Activated naive CD4-positive, alpha-beta T cell treated with anti-CD3 and anti-CD28 coated beads for 36 hours (primary cell): ENCODE results near the gene ZNF560. TPM values are rescaled to one million over a fixed set of nuclear protein-coding genes. Genes with fewer than 3 reads are reported as not detected.

Experiments
- CTCF ChIA-PET: fragments of 350-600 bp; sonication (Branson Sonifier 250); formaldehyde crosslinking; loops from one replicate; lab custom pipeline; 2021; ENCODE audit warnings: antibody characterized with exemption; lab: Charles Lee
- DNase-seq: peaks from one replicate; pipeline ENCODE4 v3.0.0-alpha.2; 2020
- H3K27ac Mint-ChIP-seq: one replicate; pipeline ENCODE4 v1.8.0; 2021; ENCODE audit warnings: mild to moderate bottlenecking, mixed read lengths
- H3K27me3 Mint-ChIP-seq: one replicate; pipeline ENCODE4 v1.8.0; 2021; ENCODE audit warnings: low read depth, mixed read lengths
- H3K36me3 Mint-ChIP-seq: one replicate; pipeline ENCODE4 v1.8.0; 2021; ENCODE audit warnings: low read depth, mixed read lengths
- H3K4me1 Mint-ChIP-seq: one replicate; pipeline ENCODE4 v1.8.0; 2021; ENCODE audit warnings: low read depth, mixed read lengths
- H3K4me3 Mint-ChIP-seq: one replicate; pipeline ENCODE4 v1.8.0; 2021; ENCODE audit warnings: mild to moderate bottlenecking, moderate library complexity, mixed read lengths
- H3K9me3 Mint-ChIP-seq: one replicate; pipeline ENCODE4 v1.8.0; 2021; ENCODE audit warnings: mixed read lengths
- intact Hi-C: fragments of 100-400 bp; cut with micrococcal nuclease; formaldehyde crosslinking; loops from one replicate; pipeline ENCODE4 v1.15.1; 2023
- total RNA-seq, 2 experiments: library from RNA; stranded (reverse); gene quantifications; one replicate each; pipeline ENCODE4 v1.2.3, GENCODE V29; 2021

The ZNF560 gene
- total RNA-seq, 2 experiments from 2014 or later: 0.12 TPM; not detected in 1

- no peaks in the 10 kb centered on the region for H3K27me3 Mint-ChIP-seq
- no peak overlapping the region for H3K27ac Mint-ChIP-seq
- intact Hi-C loops: loop anchor here (10.0 kb wide), 2 partner anchors 243 to 673 kb away; partner anchors contain the start of genes ANGPTL6, PPAN and ZNF562
- peaks cover 24% of the 10 kb centered on the region for H3K9me3 Mint-ChIP-seq
- H3K4me3 Mint-ChIP-seq: no peak overlapping the region
- CTCF ChIA-PET: interaction anchor here (0.6 to 0.7 kb wide), 2 partner anchors 121 to 226 kb away, joined by 3 read pairs; no protein-coding TSS in a partner anchor
- H3K4me1 Mint-ChIP-seq: peaks cover 18% of the 10 kb centered on the region
- H3K36me3 Mint-ChIP-seq: peaks cover 70% of the 10 kb centered on the region
- peak; percentile 52 for DNase-seq
These were observed 66.9 kb downstream of the ZNF560 start for GRCh38 chr19:9431475-9431874.

GRCh38 chr19:9430444-9430843, 68.0 kb downstream of the ZNF560 start:
- no peak for DNase-seq
- intact Hi-C loops: loop anchor here (10.0 kb wide), 2 partner anchors 244 to 674 kb away; partner anchors contain the start of genes ANGPTL6, PPAN and ZNF562
- peaks cover 14% of the 10 kb centered on the region for H3K4me1 Mint-ChIP-seq
- H3K9me3 Mint-ChIP-seq: peaks cover 29% of the 10 kb centered on the region
- H3K4me3 Mint-ChIP-seq: no peak overlapping the region
- CTCF ChIA-PET: interaction anchor here (1.1 kb wide), 1 partner anchor 226 kb away, joined by 3 read pairs; no protein-coding TSS in a partner anchor
- no peaks in the 10 kb centered on the region for H3K27me3 Mint-ChIP-seq
- no peak overlapping the region for H3K27ac Mint-ChIP-seq
- peaks cover 80% of the 10 kb centered on the region for H3K36me3 Mint-ChIP-seq

DNA sequence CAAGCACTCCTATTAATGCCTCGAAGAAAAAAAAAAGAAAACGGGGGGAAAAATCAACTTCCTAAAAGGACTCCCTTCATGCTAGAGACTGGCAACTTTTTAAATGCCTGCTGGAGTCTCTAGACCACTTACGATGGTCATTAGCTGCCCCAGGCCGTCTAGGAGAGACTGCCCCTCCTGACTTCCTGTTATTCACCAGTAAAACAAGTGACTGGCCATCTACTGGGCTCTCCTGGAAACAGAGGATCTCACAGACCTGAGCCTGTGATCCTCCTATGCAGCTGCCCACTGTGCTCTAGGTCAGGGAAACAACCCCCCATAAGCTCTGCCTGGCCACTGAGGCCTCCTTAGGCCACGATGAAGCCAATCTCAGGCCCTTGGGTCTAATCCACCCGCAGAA, 70.5 kb downstream of the ZNF560 start:
- Mint-ChIP-seq H3K9me3 (peaks cover 47% of the 10 kb centered on the region), H3K4me1 (peaks cover 2% of the 10 kb centered on the region), H3K27me3 (no peaks in the 10 kb centered on the region), H3K36me3 (peaks cover 92% of the 10 kb centered on the region), H3K4me3 (no peak overlapping the region), H3K27ac (no peak overlapping the region)
- CTCF ChIA-PET: no interaction called here
- no peak for DNase-seq
- intact Hi-C loops: no loop called here

Other genes with a start within 250 kb of the ZNF560 start
- not detected for gene OR7E24, start 247.7 kb downstream of the ZNF560 start, total RNA-seq
- 1 to 10 TPM; 4.6 to 6.4 TPM for gene ZNF699, start 188.8 kb downstream of the ZNF560 start, total RNA-seq
- gene ZNF559, start 174.4 kb downstream of the ZNF560 start, total RNA-seq: 10 to 100 TPM; 10.3 to 11.2 TPM
- under 1 TPM; 0.64 to 0.91 TPM for gene ZNF177, start 135.6 kb downstream of the ZNF560 start, total RNA-seq
- 10 to 100 TPM; 19.7 to 21.9 TPM for gene ZNF266, start 63.0 kb downstream of the ZNF560 start, total RNA-seq
- 10 to 100 TPM; 11.2 to 12.3 TPM for gene ZNF426, start 40.0 kb upstream of the ZNF560 start, total RNA-seq
- 10 to 100 TPM; 57.1 to 60.1 TPM for gene ZNF121, start 85.9 kb upstream of the ZNF560 start, total RNA-seq
- 10 to 100 TPM; 28.7 to 29.4 TPM for gene ZNF561, start 122.6 kb upstream of the ZNF560 start, total RNA-seq
- 10 to 100 TPM; 20.1 to 21.9 TPM for gene ZNF562, start 176.5 kb upstream of the ZNF560 start, total RNA-seq